Hematopoietic multipotent progenitor cell treated with erythropoietin and hydrocortisone succinate and interleukin-3 and kit ligand, for 6 days (in vitro differentiated cells): Measurements from ENCODE around the gene SHB.
A peak's percentile ranks its signal among the peaks of the same experiment; 100 is the strongest.

Experiments
- DNase-seq: peaks from one replicate; pipeline ENCODE4 v3.0.0-alpha.2; 2015

The SHB gene

GRCh38 chr9:38039907-38040682 lies 28.9 kb downstream of the SHB start:
- peak; percentile 91 for DNase-seq

- peak; percentile 86 for DNase-seq
Observed at GRCh38 chr9:38039090-38039906, 29.7 kb downstream of the SHB start.

GRCh38 chr9:38038307-38039089 lies 30.5 kb downstream of the SHB start:
- peak; percentile 78 for DNase-seq

- no peak for DNase-seq
Observed at GRCh38 chr9:38037981-38038306, 31.1 kb downstream of the SHB start.

- DNase-seq, result peak; percentile 76
Observed at GRCh38 chr9:38036359-38037084, 32.5 kb downstream of the SHB start.

DNA sequence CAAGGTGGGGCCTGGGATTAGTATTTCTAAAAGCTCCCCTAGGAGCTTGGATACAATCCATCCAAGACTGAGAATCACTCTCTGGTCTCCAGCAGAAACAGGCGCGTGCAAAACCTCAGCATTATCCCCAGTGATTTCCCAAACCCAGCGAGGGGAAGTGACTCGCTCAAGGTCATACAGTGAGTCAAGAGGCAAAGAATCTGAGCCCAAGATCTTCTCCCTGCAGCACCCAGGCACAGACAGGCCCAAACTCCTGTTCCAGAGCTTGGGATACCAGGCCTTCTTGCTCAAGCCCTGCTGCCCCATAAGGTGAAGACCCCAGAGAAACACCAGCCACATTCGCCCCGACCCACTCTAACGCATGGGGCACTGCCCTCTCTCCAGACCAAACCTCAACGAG lies 33.2 kb downstream of the SHB start:
- DNase-seq, result no peak

DNA sequence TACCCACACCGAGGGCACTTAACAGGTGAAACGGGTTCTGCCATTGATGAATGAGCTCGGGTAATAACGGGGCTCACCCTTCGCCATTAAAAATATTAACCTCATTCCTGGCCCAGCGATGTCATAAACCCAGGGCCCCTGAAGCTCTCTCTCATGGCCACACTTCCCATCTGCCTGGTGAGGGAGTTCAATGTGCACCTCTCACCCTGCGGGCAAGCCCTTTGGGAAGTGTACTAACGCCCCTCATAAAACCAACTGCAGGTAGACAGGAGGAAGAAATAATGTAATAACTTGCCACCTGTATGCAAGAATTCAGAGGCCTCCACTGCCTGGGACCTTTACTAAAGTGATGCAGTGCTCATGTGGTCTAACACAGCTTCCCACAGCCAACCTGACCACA lies 35.1 kb downstream of the SHB start:
- no peak for DNase-seq

DNA sequence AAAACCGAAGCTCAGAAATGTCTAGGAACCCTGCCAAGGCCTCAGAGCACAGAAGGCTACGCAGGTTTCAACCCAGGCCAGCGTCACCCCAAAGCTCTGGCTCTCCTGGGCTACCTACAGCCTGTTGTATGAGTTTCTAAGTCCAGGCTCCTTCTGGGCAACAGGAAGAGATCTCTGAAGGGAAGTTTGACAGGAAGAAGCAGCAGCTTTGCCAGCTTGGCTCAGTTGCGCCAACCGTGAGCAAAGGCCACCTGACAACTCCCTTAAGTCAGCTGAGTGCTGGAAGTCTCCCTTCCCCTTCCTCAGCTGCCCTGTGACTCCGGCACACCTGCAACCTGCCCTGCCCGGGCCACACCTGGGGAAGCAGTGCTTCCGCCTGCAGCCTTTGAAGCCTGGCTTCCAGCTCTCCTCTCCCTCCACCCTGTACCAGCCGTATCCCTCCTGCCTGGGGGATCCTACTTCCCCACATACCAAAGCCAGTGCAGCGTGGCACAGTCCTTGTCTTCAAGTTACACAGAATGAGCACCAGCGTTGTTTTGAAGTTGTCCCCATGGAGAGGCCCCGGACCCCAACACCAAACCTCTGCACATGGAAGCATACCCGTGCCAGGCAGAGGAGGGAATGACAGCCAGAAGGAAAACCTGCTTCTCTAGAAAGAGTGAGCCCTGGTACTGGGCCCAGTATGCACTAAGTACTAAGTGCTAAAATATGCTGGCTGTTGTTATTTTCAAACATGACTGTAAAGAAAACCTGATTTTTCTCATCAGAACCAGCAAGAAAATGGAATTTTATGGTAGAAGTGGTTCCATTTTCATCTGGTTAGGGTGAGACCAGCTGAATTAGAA lies 36.5 kb downstream of the SHB start:
- no peak for DNase-seq

GRCh38 chr9:38031594-38031993 lies 37.4 kb downstream of the SHB start:
- DNase-seq, result no peak

GRCh38 chr9:38030658-38031057 lies 38.4 kb downstream of the SHB start:
- no peak for DNase-seq

- no peak for DNase-seq
Observed at GRCh38 chr9:38029915-38030638, 39.0 kb downstream of the SHB start.

DNA sequence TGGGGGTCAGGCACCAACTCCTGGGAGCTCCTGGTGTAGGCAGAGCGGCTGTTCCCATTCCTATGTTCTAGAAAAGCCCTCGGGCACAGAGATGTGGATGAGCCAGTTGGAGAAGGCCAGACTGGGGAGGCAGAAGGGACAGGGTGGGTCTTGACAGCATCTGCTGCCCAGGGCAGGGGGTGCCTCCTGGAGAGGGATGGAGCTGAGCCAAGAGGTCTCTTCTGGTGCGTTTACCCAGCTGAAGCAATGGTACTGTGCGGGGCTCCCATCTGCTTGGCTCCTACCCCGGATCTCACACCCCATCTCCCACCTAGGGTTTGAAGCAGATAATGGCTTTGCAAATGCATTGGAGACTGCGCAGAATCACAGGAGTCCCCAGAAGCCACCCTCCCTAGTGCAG lies 41.3 kb downstream of the SHB start:
- DNase-seq, result no peak

GRCh38 chr9:38026840-38027527 lies 42.0 kb downstream of the SHB start:
- no peak for DNase-seq

- DNase-seq, result peak; percentile 33
Observed at GRCh38 chr9:38026021-38026809, 42.8 kb downstream of the SHB start.

DNA sequence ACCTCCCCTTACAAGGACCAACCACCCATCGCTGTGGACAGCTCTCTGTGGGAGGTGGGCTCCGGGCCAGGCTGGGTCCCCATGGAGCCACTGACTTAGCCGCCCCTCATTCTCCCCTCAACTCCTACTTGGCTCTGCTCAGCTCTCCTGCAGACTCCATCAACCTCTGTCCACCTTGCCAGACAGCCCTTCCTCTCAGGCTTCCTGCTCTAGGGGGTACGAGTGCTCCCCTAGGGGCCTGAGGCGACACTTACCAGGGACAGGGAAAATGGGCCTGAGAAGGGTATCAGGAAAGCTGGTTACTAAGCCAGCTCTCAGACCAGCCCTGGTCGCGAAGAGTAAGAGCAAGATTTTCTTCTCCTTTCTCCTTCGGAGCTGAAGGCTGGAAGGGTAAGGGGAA lies 43.9 kb downstream of the SHB start:
- DNase-seq, result no peak

DNA sequence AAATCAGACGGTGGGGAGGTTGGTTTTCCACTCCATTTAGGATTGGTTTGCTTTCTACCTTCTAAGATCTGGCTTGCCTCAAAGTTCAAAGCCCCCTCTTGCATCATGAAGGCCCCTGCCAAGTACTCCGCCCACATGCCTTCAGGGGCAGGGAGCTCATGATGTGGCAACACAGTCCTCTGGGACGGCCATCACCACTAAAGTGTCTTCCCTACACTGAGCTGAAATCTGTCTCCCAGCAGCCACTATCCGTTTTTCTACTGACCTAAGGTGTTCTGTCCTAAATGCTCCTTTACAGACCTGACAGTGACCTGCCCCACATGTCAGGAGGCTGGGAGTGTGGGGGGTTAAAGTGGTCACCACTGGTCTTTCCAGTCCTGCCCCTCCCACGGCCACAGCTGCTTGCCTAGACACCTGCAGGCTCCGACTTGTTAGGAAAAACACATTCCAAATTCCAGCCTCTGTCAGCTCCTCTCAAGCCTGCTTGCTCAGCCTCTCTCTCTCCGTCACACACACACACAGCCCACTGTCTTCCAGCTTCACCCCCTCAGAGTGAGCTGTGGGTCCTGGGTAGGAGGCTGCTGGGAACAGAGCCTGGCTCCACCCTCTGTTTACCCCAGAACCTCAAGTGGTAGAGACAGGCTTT lies 44.9 kb downstream of the SHB start:
- DNase-seq, result no peak

- DNase-seq, result no peak
Observed at GRCh38 chr9:38023661-38024035, 45.4 kb downstream of the SHB start.

DNA sequence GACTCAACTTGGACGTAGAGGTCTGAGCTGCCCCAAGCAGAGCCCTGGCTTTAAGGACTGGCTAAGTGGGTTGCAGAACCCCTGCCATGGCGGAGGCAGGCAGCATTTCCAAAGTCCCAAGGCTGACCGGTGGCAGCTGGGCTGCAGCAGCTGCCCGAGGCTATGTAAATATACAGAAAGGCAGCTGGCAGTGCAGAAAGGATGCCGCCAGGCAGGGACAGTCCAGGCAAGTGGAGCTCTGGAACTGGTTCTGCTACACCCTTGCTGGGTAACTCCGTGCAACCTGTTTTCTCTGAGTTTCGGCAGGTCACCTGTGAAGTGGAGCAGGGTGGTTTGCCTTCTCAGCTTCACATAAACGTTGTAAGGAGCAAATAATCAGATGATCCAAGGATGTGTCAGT lies 46.0 kb downstream of the SHB start:
- DNase-seq, result no peak

DNA sequence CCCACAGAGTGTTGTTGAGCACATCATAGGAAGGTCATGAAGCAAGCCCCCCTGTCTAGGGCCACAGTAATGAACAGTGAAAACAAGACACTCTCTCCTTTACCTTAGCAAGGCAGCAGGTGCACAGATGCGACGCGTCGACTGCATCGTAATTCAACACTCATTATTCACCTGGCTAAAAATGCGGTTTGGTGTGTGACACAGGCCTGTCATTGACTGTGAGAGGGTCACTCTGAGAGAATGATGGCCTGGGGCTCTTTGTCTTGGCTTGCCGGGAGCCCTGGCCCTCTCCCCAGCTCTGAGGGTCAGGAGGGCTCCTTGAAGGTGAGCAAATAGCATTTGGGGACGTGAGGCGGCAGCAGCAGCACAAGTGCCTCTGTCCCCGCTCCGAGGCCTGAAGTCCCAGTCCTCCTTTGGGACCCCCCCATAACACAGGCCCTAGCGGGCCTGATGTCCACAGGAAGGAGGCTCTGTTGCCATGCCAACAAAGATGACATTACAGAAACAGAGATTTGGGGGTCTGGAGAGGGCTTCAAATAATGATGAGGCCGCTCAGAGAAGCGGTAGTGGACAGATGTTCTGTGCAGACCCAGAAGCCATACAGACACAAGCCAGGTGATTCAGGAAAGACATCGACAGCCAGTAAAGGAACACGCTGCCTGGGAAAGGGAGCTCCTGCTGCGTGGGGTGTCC lies 46.7 kb downstream of the SHB start:
- no peak for DNase-seq
